HL-60 (cell line): ENCODE results near the gene ITM2A.

Experiments used
- DNase-seq, 2 experiments: peaks; one replicate each; pipeline ENCODE4 v3.0.0-alpha.2; 2010 to 2020; ENCODE audit warnings: low read depth in 1 of 2, low spot score in 1 of 2
- H3K27ac ChIP-seq: fragments of 250-450 bp; sonication (Bioruptor Pico); replicated peaks from 2 replicates; pipeline ENCODE4 v1.5.1; 2020; ENCODE audit warnings: mild to moderate bottlenecking, moderate library complexity
- H3K27me3 ChIP-seq: fragments of 250-450 bp; sonication (Bioruptor Pico); 2 replicates; pipeline ENCODE4 v1.5.1; 2021; ENCODE audit warnings: mild to moderate bottlenecking, moderate library complexity; ENCODE audit not compliant: insufficient read depth, poor library complexity, severe bottlenecking
- H3K4me3 ChIP-seq: replicated peaks from 2 replicates; pipeline ENCODE4 v1.5.1; 2011; ENCODE audit warnings: mild to moderate bottlenecking, control low read depth, low read length; ENCODE audit not compliant: insufficient read depth
- GABPA ChIP-seq: IDR thresholded peaks from 2 replicates; pipeline ENCODE4 v1.6.1; 2012; ENCODE audit warnings: low read depth
- POLR2AphosphoS5 ChIP-seq: IDR thresholded peaks from 2 replicates; pipeline ENCODE4 v1.6.1; 2012; ENCODE audit warnings: low read depth
- SPI1 ChIP-seq: IDR thresholded peaks from 2 replicates; pipeline ENCODE4 v1.6.1; 2012; ENCODE audit warnings: low read depth, mild to moderate bottlenecking, borderline replicate concordance
- TF ChIP-seq, protein P1 (sequence below): IDR thresholded peaks from 2 replicates; pipeline ENCODE4 v1.6.1; 2012; ENCODE audit warnings: low read depth; ENCODE audit not compliant: insufficient replicate concordance
- TF ChIP-seq, protein P2 (sequence below): IDR thresholded peaks from one replicate; pipeline ENCODE4 v1.5.1; 2011; ENCODE audit warnings: low read length, control low read depth, inconsistent platforms; ENCODE audit not compliant: insufficient read depth

Gene ITM2A

DNA sequence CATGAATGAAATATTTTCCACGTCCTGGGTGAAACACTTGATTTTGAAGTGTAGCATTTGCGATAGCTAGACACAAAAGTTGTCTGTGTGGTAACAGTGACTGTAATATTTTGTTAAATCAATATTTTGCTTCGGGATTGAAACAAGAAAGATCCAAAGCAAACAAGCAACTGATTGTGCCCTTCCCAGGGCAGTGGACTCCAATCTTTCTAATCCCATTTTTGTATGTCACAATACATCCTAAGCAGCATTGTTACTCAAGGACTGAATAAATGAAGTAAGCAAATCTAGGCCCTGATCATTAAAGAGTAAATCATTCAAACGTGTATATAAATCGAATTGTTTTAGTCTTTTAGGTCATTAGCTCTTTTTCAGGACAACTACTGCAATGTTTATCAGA lies 2.8 kb downstream of the ITM2A start:
- Histone ChIP-seq H3K4me3 (no peak overlapping the region), H3K27ac (no peak overlapping the region), H3K27me3 (no peaks in the 10 kb centered on the region)
- TF ChIP-seq GABPA (no peak), POLR2AphosphoS5 (no peak), SPI1 (no peak)
- TF ChIP-seq, protein P1, sequence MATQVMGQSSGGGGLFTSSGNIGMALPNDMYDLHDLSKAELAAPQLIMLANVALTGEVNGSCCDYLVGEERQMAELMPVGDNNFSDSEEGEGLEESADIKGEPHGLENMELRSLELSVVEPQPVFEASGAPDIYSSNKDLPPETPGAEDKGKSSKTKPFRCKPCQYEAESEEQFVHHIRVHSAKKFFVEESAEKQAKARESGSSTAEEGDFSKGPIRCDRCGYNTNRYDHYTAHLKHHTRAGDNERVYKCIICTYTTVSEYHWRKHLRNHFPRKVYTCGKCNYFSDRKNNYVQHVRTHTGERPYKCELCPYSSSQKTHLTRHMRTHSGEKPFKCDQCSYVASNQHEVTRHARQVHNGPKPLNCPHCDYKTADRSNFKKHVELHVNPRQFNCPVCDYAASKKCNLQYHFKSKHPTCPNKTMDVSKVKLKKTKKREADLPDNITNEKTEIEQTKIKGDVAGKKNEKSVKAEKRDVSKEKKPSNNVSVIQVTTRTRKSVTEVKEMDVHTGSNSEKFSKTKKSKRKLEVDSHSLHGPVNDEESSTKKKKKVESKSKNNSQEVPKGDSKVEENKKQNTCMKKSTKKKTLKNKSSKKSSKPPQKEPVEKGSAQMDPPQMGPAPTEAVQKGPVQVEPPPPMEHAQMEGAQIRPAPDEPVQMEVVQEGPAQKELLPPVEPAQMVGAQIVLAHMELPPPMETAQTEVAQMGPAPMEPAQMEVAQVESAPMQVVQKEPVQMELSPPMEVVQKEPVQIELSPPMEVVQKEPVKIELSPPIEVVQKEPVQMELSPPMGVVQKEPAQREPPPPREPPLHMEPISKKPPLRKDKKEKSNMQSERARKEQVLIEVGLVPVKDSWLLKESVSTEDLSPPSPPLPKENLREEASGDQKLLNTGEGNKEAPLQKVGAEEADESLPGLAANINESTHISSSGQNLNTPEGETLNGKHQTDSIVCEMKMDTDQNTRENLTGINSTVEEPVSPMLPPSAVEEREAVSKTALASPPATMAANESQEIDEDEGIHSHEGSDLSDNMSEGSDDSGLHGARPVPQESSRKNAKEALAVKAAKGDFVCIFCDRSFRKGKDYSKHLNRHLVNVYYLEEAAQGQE: no peak
- TF ChIP-seq, protein P2, sequence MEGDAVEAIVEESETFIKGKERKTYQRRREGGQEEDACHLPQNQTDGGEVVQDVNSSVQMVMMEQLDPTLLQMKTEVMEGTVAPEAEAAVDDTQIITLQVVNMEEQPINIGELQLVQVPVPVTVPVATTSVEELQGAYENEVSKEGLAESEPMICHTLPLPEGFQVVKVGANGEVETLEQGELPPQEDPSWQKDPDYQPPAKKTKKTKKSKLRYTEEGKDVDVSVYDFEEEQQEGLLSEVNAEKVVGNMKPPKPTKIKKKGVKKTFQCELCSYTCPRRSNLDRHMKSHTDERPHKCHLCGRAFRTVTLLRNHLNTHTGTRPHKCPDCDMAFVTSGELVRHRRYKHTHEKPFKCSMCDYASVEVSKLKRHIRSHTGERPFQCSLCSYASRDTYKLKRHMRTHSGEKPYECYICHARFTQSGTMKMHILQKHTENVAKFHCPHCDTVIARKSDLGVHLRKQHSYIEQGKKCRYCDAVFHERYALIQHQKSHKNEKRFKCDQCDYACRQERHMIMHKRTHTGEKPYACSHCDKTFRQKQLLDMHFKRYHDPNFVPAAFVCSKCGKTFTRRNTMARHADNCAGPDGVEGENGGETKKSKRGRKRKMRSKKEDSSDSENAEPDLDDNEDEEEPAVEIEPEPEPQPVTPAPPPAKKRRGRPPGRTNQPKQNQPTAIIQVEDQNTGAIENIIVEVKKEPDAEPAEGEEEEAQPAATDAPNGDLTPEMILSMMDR: no peak
- no peak for DNase-seq

DNA sequence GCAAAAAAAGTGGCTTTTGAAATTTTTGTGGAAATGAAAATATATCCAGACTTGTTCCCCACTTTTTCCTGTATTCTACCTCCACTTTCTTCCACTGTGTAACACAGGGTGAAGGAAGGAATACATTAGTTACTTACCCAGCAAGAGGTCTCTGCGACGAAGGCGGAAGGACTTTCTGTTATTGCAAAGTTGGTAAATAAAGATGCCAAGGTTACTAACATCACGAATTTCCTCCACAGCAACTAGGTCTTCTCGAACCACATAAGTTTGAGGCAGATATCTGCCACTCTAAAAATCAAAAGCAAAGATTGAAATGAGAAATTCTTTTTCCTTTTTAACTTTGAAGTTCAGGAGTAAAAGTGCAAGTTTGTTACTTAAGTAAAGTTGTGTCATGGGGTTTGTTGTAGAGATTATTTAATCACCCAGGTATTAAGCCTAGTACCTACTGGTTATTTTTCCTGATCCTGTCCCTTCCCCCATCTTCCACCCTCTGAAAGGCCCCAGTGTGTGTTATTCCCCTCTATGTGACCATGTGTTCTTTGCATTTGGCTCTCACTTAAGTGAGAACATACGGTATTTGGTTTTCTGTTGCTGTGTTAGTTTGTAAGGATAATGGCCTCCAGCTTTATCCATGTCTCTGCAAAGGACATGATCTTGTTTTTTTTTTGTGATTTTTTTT lies 5.8 kb downstream of the ITM2A start:
- no peak for DNase-seq
- H3K27me3 ChIP-seq: no peaks in the 10 kb centered on the region
- no peak overlapping the region for H3K27ac ChIP-seq
- H3K4me3 ChIP-seq: no peak overlapping the region
- TF ChIP-seq, protein P1: no peak
- TF ChIP-seq, protein P2: no peak
- no peak for TF ChIP-seq GABPA
- no peak for TF ChIP-seq SPI1
- no peak for TF ChIP-seq POLR2AphosphoS5

DNA sequence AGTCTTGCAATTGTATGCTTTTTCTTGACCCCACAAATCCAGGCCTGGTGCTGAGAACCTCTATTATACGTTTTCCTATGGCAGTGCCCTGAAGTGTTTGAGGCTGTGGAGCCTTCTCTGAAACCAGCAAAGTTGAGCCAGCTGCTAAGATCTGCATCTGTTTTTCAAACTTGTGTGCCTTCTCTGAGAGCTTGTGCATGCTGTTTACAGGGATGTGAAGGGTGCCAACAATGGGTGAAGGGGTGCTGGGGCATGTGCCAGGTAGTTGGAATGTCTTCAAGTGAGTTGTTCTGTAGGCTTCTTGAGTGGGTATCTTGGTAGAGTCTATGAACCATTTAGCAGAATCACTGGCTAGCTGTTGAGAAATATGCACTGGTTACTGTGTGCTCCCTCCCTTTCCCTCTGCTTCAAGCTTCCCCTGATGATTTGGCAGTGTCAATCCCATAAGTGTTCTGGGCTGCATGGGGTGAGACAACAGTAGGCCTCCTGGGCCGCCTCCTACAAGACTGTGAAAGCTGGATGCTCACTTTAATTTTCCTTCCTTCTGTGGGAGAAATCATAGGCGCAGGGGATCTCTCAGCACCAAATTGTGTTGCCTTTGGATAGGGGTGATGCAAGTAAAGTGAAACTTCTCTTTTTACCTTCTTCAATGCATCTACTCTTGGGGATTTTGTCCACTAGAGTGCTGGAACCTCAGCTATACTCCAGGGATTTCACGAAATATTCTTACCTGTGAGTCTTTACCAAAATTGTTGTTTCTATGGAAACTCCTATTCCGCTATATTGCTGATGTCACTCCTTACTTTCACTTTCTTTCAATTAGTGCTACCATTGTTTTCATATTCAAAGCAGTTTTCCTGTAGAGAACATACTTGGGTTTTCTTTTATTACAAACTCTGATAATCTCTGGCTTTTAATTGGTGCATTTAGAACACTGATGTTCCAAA lies 30.0 kb downstream of the ITM2A start:
- Histone ChIP-seq H3K27ac (no peak overlapping the region), H3K27me3 (no peaks in the 10 kb centered on the region), H3K4me3 (no peak overlapping the region)
- no peak for DNase-seq
- TF ChIP-seq POLR2AphosphoS5: no peak
- no peak for TF ChIP-seq SPI1
- TF ChIP-seq, protein P1: no peak
- TF ChIP-seq, protein P2: no peak
- TF ChIP-seq GABPA: no peak
